ENCODE data around the gene CFAP46. TPM values are rescaled to one million over a fixed set of nuclear protein-coding genes. Genes with fewer than 3 reads are reported as not detected.

The CFAP46 gene
- total RNA-seq, 1 donor from 2014 or later, result 1.3 TPM

- DNase-seq (ENCODE audit: low read depth), result no peak
- no peaks in the 10 kb centered on the region for H3K36me3 Mint-ChIP-seq (ENCODE audit: low read depth, unreplicated experiment)
- peaks cover 46% of the 10 kb centered on the region for H3K27me3 Mint-ChIP-seq (ENCODE audit: low read depth, unreplicated experiment)
- TF ChIP-seq EZH2 (IDR thresholded peaks at IDR 0.05; ENCODE audit: insufficient read depth, low read length), result no peak
- no peak for TF ChIP-seq CTCF (IDR thresholded peaks at IDR 0.05; ENCODE audit: insufficient read depth, low read depth, low read length)
- no peaks in the 10 kb centered on the region for H3K9me3 Mint-ChIP-seq (ENCODE audit: unreplicated experiment)
- H3K4me2 ChIP-seq (ENCODE audit: low read length), result no peak overlapping the region
- no peaks in the 10 kb centered on the region for H3K4me1 Mint-ChIP-seq (ENCODE audit: low read depth, unreplicated experiment)
- no peak overlapping the region for H3K4me3 Mint-ChIP-seq (ENCODE audit: unreplicated experiment)
- no peak overlapping the region for H3K9ac ChIP-seq (ENCODE audit: low read length)
- no peaks in the 10 kb centered on the region for H3K9me3 ChIP-seq (ENCODE audit: insufficient read depth, low read depth, low read length)
- no peaks in the 10 kb centered on the region for H4K20me1 ChIP-seq (ENCODE audit: insufficient read depth, low read length)
- no peak overlapping the region for H2AFZ ChIP-seq (ENCODE audit: low read depth, low read length)
- no peaks in the 10 kb centered on the region for H3K36me3 ChIP-seq (ENCODE audit: insufficient read depth, low read length)
- peaks cover 13% of the 10 kb centered on the region for H3K27me3 ChIP-seq (ENCODE audit: insufficient read depth, low read length)
- FAIRE-seq, result no peak
- no peaks in the 10 kb centered on the region for H3K4me1 ChIP-seq (ENCODE audit: insufficient read depth, low read length)
- peak overlapping the region; percentile 11 for H3K27ac Mint-ChIP-seq (ENCODE audit: unreplicated experiment)
- no peak overlapping the region for H3K27ac ChIP-seq (ENCODE audit: low read depth, low read length)
- no peaks in the 10 kb centered on the region for H3K79me2 ChIP-seq (ENCODE audit: insufficient read depth, low read length)
- H3K4me3 ChIP-seq (ENCODE audit: insufficient read depth, low read depth, low read length), result no peak overlapping the region
Measured at GRCh38 chr10:132945894-132946255, 3.5 kb upstream of the CFAP46 start.

GRCh38 chr10:132945125-132945893 lies 2.9 kb upstream of the CFAP46 start:
- Mint-ChIP-seq H3K9me3 (ENCODE audit: unreplicated experiment) (no peaks in the 10 kb centered on the region), H3K4me3 (ENCODE audit: unreplicated experiment) (no peak overlapping the region), H3K36me3 (ENCODE audit: low read depth, unreplicated experiment) (no peaks in the 10 kb centered on the region), H3K27ac (ENCODE audit: unreplicated experiment) (no peak overlapping the region), H3K27me3 (ENCODE audit: low read depth, unreplicated experiment) (peaks cover 41% of the 10 kb centered on the region), H3K4me1 (ENCODE audit: low read depth, unreplicated experiment) (no peaks in the 10 kb centered on the region)
- Histone ChIP-seq H3K4me1 (ENCODE audit: insufficient read depth, low read length) (no peaks in the 10 kb centered on the region), H3K27me3 (ENCODE audit: insufficient read depth, low read length) (peaks cover 8% of the 10 kb centered on the region), H3K27ac (ENCODE audit: low read depth, low read length) (no peak overlapping the region), H4K20me1 (ENCODE audit: insufficient read depth, low read length) (no peaks in the 10 kb centered on the region), H3K36me3 (ENCODE audit: insufficient read depth, low read length) (no peaks in the 10 kb centered on the region), H3K9ac (ENCODE audit: low read length) (no peak overlapping the region), H2AFZ (ENCODE audit: low read depth, low read length) (no peak overlapping the region), H3K79me2 (ENCODE audit: insufficient read depth, low read length) (no peaks in the 10 kb centered on the region), H3K4me3 (ENCODE audit: insufficient read depth, low read depth, low read length) (no peak overlapping the region), H3K9me3 (ENCODE audit: insufficient read depth, low read depth, low read length) (no peaks in the 10 kb centered on the region), H3K4me2 (ENCODE audit: low read length) (no peak overlapping the region)
- DNase-seq (ENCODE audit: low read depth) (no peak), FAIRE-seq (no peak)
- no peak for TF ChIP-seq EZH2 (IDR thresholded peaks at IDR 0.05; ENCODE audit: insufficient read depth, low read length)
- no peak for TF ChIP-seq CTCF (IDR thresholded peaks at IDR 0.05; ENCODE audit: insufficient read depth, low read depth, low read length)

GRCh38 chr10:132944510-132944909 lies 2.1 kb upstream of the CFAP46 start:
- H3K27me3 Mint-ChIP-seq (ENCODE audit: low read depth, unreplicated experiment), result peaks cover 35% of the 10 kb centered on the region
- no peaks in the 10 kb centered on the region for H3K36me3 Mint-ChIP-seq (ENCODE audit: low read depth, unreplicated experiment)
- Histone ChIP-seq H3K9me3 (ENCODE audit: insufficient read depth, low read depth, low read length) (no peaks in the 10 kb centered on the region), H2AFZ (ENCODE audit: low read depth, low read length) (no peak overlapping the region), H3K4me1 (ENCODE audit: insufficient read depth, low read length) (no peaks in the 10 kb centered on the region), H3K4me2 (ENCODE audit: low read length) (no peak overlapping the region), H3K9ac (ENCODE audit: low read length) (no peak overlapping the region), H4K20me1 (ENCODE audit: insufficient read depth, low read length) (no peaks in the 10 kb centered on the region), H3K27me3 (ENCODE audit: insufficient read depth, low read length) (no peaks in the 10 kb centered on the region), H3K27ac (ENCODE audit: low read depth, low read length) (no peak overlapping the region), H3K36me3 (ENCODE audit: insufficient read depth, low read length) (no peaks in the 10 kb centered on the region), H3K4me3 (ENCODE audit: insufficient read depth, low read depth, low read length) (no peak overlapping the region), H3K79me2 (ENCODE audit: insufficient read depth, low read length) (no peaks in the 10 kb centered on the region)
- no peaks in the 10 kb centered on the region for H3K9me3 Mint-ChIP-seq (ENCODE audit: unreplicated experiment)
- H3K4me1 Mint-ChIP-seq (ENCODE audit: low read depth, unreplicated experiment), result no peaks in the 10 kb centered on the region
- FAIRE-seq (no peak), DNase-seq (ENCODE audit: low read depth) (no peak)
- H3K27ac Mint-ChIP-seq (ENCODE audit: unreplicated experiment), result no peak overlapping the region
- no peak for TF ChIP-seq CTCF (IDR thresholded peaks at IDR 0.05; ENCODE audit: insufficient read depth, low read depth, low read length)
- no peak for TF ChIP-seq EZH2 (IDR thresholded peaks at IDR 0.05; ENCODE audit: insufficient read depth, low read length)
- H3K4me3 Mint-ChIP-seq (ENCODE audit: unreplicated experiment), result no peak overlapping the region

Measured in astrocyte (in vitro differentiated cells and primary cell).